Subcutaneous abdominal adipose tissue (tissue), 5 donors: Measurements from ENCODE around the gene NAXD.
"Not testable (repeated sequence)": the region's sequence is repeated elsewhere in the genome, so short reads cannot be mapped to it uniquely, and the experiment has no call there.

Experiments used
- H3K27ac ChIP-seq: one replicate; pipeline ENCODE4 v1.7.0; 2013; ENCODE audit warnings: low read depth, mild to moderate bottlenecking, inconsistent platforms, low read length, moderate library complexity
- H3K27me3 ChIP-seq, 5 donors: one replicate each; pipeline ENCODE4 v1.7.0; 2013; ENCODE audit warnings: low read length in 5 of 5, inconsistent platforms in 1 of 5; ENCODE audit not compliant: control insufficient read depth in 5 of 5, insufficient read depth in 4 of 5
- H3K36me3 ChIP-seq, 5 donors: one replicate each; pipeline ENCODE4 v1.7.0; 2013; ENCODE audit warnings: low read length in 5 of 5; ENCODE audit not compliant: control insufficient read depth in 5 of 5, insufficient read depth in 5 of 5
- H3K4me1 ChIP-seq, 5 donors: one replicate each; pipeline ENCODE4 v1.7.0; 2013; ENCODE audit warnings: low read length in 5 of 5, mild to moderate bottlenecking in 3 of 5, moderate library complexity in 1 of 5; ENCODE audit not compliant: control insufficient read depth in 5 of 5, insufficient read depth in 5 of 5
- H3K4me3 ChIP-seq, 5 donors: one replicate each; pipeline ENCODE4 v1.7.0; 2013; ENCODE audit warnings: low read length in 5 of 5, low read depth in 1 of 5
- H3K9ac ChIP-seq, 5 donors: one replicate each; pipeline ENCODE4 v1.7.0; 2013; ENCODE audit warnings: low read length in 5 of 5, mild to moderate bottlenecking in 4 of 5, moderate library complexity in 3 of 5
- H3K9me3 ChIP-seq, 5 donors: one replicate each; pipeline ENCODE4 v1.7.0; 2013; ENCODE audit warnings: low read length in 5 of 5; ENCODE audit not compliant: control insufficient read depth in 5 of 5
- donor health status: healthy.
- donor health status: healthy.
- donor health status: healthy.
- donor health status: healthy.
- donor health status: healthy.

The NAXD gene

GRCh38 chr13:110649551-110649950, 34.2 kb downstream of the NAXD start:
- no peak overlapping the region for H3K9ac ChIP-seq
- peaks cover 0 to 8% (median 0%) of the 10 kb centered on the region in 5 donors for H3K4me1 ChIP-seq
- H3K36me3 ChIP-seq: peaks cover 0 to 55% (median 49%) of the 10 kb centered on the region in 5 donors
- no peak overlapping the region for H3K27ac ChIP-seq
- H3K9me3 ChIP-seq: no peaks in the 10 kb centered on the region
- no peaks in the 10 kb centered on the region for H3K27me3 ChIP-seq
- no peak overlapping the region for H3K4me3 ChIP-seq

- Histone ChIP-seq H3K36me3 (peaks cover 0 to 58% (median 50%) of the 10 kb centered on the region in 5 donors), H3K9ac (no peak overlapping the region), H3K27ac (no peak overlapping the region), H3K9me3 (no peaks in the 10 kb centered on the region), H3K27me3 (no peaks in the 10 kb centered on the region), H3K4me3 (no peak overlapping the region), H3K4me1 (no peaks in the 10 kb centered on the region)
Observed at GRCh38 chr13:110650436-110650835, 35.1 kb downstream of the NAXD start.

GRCh38 chr13:110651271-110651670, 35.9 kb downstream of the NAXD start:
- H3K4me1 ChIP-seq: no peaks in the 10 kb centered on the region
- no peak overlapping the region for H3K9ac ChIP-seq
- H3K27ac ChIP-seq: no peak overlapping the region
- no peaks in the 10 kb centered on the region for H3K9me3 ChIP-seq
- peaks cover 0 to 58% (median 49%) of the 10 kb centered on the region in 5 donors for H3K36me3 ChIP-seq
- no peaks in the 10 kb centered on the region for H3K27me3 ChIP-seq
- H3K4me3 ChIP-seq: no peak overlapping the region

DNA sequence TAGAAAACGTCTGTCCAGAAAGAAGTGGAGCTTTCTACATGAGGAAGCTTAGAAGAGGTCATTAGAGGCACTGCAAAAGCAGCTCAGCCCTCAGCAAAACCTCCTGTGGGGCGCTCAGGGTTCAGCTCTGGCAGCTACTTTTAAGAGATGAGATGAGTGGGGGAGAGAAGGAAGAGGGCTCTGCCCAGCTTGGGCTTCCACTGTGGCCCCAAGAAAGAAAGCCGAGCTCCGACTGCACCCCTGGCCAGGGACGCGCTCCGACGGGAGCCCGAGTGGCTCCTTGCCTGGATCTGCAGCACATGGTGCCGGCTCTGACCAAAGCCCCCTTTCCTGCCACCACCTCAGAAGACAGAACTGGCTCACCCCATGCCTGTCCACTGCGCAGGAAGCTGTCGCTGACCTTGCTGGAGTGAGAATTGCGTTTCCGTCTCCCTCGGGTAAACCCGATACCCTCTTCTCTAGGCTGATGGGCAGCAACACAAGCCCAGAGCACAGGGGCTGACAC, 36.4 kb downstream of the NAXD start:
- peaks cover 0 to 55% (median 49%) of the 10 kb centered on the region in 5 donors for H3K36me3 ChIP-seq
- no peaks in the 10 kb centered on the region for H3K4me1 ChIP-seq
- no peaks in the 10 kb centered on the region for H3K27me3 ChIP-seq
- H3K27ac ChIP-seq: no peak overlapping the region
- H3K4me3 ChIP-seq: no peak overlapping the region
- no peaks in the 10 kb centered on the region for H3K9me3 ChIP-seq
- no peak overlapping the region for H3K9ac ChIP-seq

- no peaks in the 10 kb centered on the region for H3K9me3 ChIP-seq
- no peak overlapping the region for H3K27ac ChIP-seq
- no peak overlapping the region for H3K9ac ChIP-seq
- H3K27me3 ChIP-seq: no peaks in the 10 kb centered on the region
- peaks cover 0 to 53% (median 49%) of the 10 kb centered on the region in 5 donors for H3K36me3 ChIP-seq
- H3K4me3 ChIP-seq: no peak overlapping the region
- no peaks in the 10 kb centered on the region for H3K4me1 ChIP-seq
Observed at GRCh38 chr13:110652231-110652730, 36.9 kb downstream of the NAXD start.

DNA sequence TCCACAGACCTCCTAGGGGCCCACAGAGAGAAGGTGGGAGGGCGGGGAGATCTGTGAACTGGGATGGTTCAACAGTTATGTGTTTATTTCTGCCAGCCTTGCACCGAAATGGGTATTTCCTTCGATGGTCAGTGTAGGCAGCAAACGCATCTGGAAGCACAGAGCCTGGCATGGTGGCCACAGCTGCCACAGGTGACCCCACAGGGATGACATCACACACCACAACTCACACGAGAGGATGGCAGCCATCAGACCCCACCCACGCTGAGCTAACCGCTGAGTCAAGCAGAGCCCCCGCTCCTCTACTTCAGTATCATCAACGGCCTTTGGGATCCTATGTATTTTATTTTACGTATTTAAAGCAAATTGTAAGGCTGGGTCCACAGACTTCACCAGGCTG, 37.4 kb downstream of the NAXD start:
- H3K4me1 ChIP-seq: no peaks in the 10 kb centered on the region

DNA sequence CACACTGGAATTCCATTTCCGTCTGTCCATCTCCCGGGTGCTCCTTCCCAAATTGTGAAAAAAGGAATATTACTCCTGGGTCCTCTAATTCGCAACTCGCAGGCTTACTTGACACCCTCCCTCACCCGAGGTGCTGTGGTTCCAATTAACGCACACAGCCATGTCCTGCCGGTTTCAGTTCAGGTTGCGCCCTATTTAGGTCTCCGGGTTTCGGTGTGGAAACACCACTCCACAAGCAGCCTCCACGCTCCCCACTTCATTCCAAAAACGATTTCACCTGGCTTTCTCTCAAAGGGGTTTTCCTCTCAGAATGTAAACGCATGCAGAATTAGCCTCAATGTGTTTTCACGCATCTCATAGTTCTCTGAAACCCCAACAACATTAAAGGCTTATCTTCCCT, 37.9 kb downstream of the NAXD start:
- Histone ChIP-seq H3K9me3 (peaks cover 0 to 4% (median 0%) of the 10 kb centered on the region in 5 donors), H3K27ac (no peak overlapping the region), H3K4me3 (no peak overlapping the region), H3K4me1 (no peaks in the 10 kb centered on the region), H3K36me3 (peaks cover 0 to 51% (median 48%) of the 10 kb centered on the region in 5 donors), H3K9ac (no peak overlapping the region), H3K27me3 (no peaks in the 10 kb centered on the region)

More for the DNA sequence above, 37.4 kb downstream of the NAXD start:
- Histone ChIP-seq H3K4me3 (no peak overlapping the region), H3K27ac (no peak overlapping the region), H3K27me3 (no peaks in the 10 kb centered on the region), H3K9me3 (peaks cover 0 to 1% (median 0%) of the 10 kb centered on the region in 5 donors), H3K9ac (no peak overlapping the region), H3K36me3 (peaks cover 0 to 51% (median 49%) of the 10 kb centered on the region in 5 donors)

- Histone ChIP-seq H3K36me3 (peaks cover 0 to 48% (median 46%) of the 10 kb centered on the region in 5 donors), H3K27me3 (no peaks in the 10 kb centered on the region)
Observed at GRCh38 chr13:110653851-110654250, 38.5 kb downstream of the NAXD start.

GRCh38 chr13:110657196-110657595, 41.9 kb downstream of the NAXD start:
- H3K4me3 ChIP-seq: no peak overlapping the region

More at GRCh38 chr13:110653851-110654250, 38.5 kb downstream of the NAXD start:
- Histone ChIP-seq H3K9ac (no peak overlapping the region), H3K4me1 (no peaks in the 10 kb centered on the region), H3K9me3 (peaks cover 0 to 4% (median 0%) of the 10 kb centered on the region in 5 donors), H3K4me3 (no peak overlapping the region), H3K27ac (no peak overlapping the region)

DNA sequence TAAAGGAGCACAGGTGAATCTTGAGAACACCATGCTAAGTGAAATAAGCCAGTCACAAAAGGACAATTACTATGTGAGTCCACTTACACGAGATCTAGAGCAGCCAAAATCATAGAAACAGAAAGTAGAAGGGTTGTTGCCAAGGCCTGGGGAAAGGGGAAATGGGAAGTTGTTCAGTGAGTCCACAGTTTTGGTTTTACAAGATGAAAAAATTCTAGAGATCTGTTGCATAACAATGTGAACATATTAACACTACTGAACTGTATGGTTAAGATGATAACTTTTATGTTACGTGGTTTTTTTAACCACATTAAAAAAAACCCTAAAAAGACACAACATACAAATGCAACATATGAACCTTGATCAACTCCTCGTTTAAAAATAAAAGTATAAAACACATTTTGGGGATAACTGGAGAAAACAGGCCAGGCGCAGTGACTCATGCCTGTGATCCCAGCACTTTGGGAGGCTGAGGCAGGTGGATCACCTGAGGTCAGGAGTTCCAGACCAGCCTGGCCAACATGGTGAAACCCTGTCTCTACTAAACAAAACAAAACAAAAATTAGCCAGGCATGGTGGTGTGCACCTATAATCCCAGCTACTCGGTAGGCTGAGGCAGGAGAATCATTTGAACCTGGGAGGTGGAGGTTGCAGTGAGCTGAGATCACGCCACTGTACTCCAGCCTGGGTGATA, 43.0 kb downstream of the NAXD start:
- not testable (repeated sequence) for H3K4me3 ChIP-seq, H3K9ac ChIP-seq, H3K4me1 ChIP-seq, H3K27me3 ChIP-seq, H3K9me3 ChIP-seq, H3K27ac ChIP-seq
- H3K36me3 ChIP-seq: peaks cover 12 to 42% (median 39%) of the 10 kb centered on the region in 5 donors

More at GRCh38 chr13:110657196-110657595, 41.9 kb downstream of the NAXD start:
- Histone ChIP-seq H3K4me1 (no peaks in the 10 kb centered on the region), H3K9me3 (peaks cover 0 to 4% (median 0%) of the 10 kb centered on the region in 5 donors), H3K36me3 (peaks cover 12 to 37% (median 32%) of the 10 kb centered on the region in 5 donors), H3K9ac (no peak overlapping the region), H3K27me3 (no peaks in the 10 kb centered on the region), H3K27ac (no peak overlapping the region)
